HEK293 (cell line): ENCODE measurements around the gene PIGX.

Source experiments
- CTCF ChIA-PET: fragments of 350-600 bp; formaldehyde crosslinking; extraction: SDS; loops from one replicate; lab custom pipeline; 2021; ENCODE audit warnings: antibody characterized with exemption; lab: Yijun Ruan, JAX
- POLR2A ChIA-PET: fragments of 300-600 bp; formaldehyde crosslinking; extraction: SDS; loops from one replicate; lab custom pipeline; 2020; ENCODE audit warnings: antibody characterized with exemption, inconsistent platforms; lab: Yijun Ruan, JAX
- H3K27ac ChIP-seq: fragments of 200-500 bp; sonication (Bioruptor generic); 2 replicates; pipeline ENCODE4 v1.5.1; 2014; ENCODE audit warnings: low read depth, low read length, control low read depth, inconsistent platforms; ENCODE audit errors: extremely low read depth
- H3K36me3 ChIP-seq, 2 experiments: fragments of 200-500 bp in 1 of 2; sonication (Bioruptor generic) in 1 of 2; 1 replicate in 1 of 2; 2 replicates in 1 of 2; pipeline ENCODE4 v1.5.1; 2014 to 2017; ENCODE audit warnings: inconsistent platforms in 2 of 2, low read length in 2 of 2; ENCODE audit not compliant: control insufficient read depth in 2 of 2, insufficient read depth in 1 of 2
- H3K4me1 ChIP-seq: fragments of 200-500 bp; sonication (Bioruptor generic); 2 replicates; pipeline ENCODE4 v1.5.1; 2014; ENCODE audit warnings: mild to moderate bottlenecking, low read length, inconsistent platforms; ENCODE audit not compliant: control insufficient read depth, insufficient read depth
- H3K4me3 ChIP-seq: 2 replicates; pipeline ENCODE4 v1.5.1; 2011; ENCODE audit warnings: low read depth, mild to moderate bottlenecking, control low read depth, low read length, moderate library complexity
- H3K9me3 ChIP-seq: fragments of 200-500 bp; sonication (Bioruptor generic); 2 replicates; pipeline ENCODE4 v1.5.1; 2014; ENCODE audit warnings: low read depth, low read length, inconsistent platforms; ENCODE audit not compliant: control insufficient read depth, insufficient read depth
- FEZF1 ChIP-seq: fragments of 450-650 bp; formaldehyde crosslinking; IDR thresholded peaks from 2 replicates; pipeline ENCODE4 v1.5.1; 2016; ENCODE audit warnings: missing biosample characterization, missing genetic modification characterization
- HOXA7 ChIP-seq: sonication (generic); formaldehyde crosslinking; IDR thresholded peaks from 2 replicates; pipeline ENCODE4 v1.8.1; 2022; ENCODE audit warnings: missing genetic modification reagents, borderline replicate concordance
- KLF1 ChIP-seq: fragments of 450-650 bp; formaldehyde crosslinking; IDR thresholded peaks from 2 replicates; pipeline ENCODE4 v1.5.1; 2016; ENCODE audit warnings: missing biosample characterization, missing genetic modification characterization
- MEIS1 ChIP-seq: sonication (generic); formaldehyde crosslinking; IDR thresholded peaks from 2 replicates; pipeline ENCODE4 v1.8.1; 2022; ENCODE audit warnings: missing genetic modification reagents, mild to moderate bottlenecking, borderline replicate concordance
- MYNN ChIP-seq: fragments of 450-650 bp; formaldehyde crosslinking; IDR thresholded peaks from 2 replicates; pipeline ENCODE4 v1.5.1; 2016; ENCODE audit warnings: missing biosample characterization, missing genetic modification characterization, borderline replicate concordance
- YY2 ChIP-seq: fragments of 450-650 bp; formaldehyde crosslinking; IDR thresholded peaks from 2 replicates; pipeline ENCODE4 v1.5.1; 2016; ENCODE audit warnings: missing biosample characterization, missing genetic modification characterization
- ZBTB8A ChIP-seq: fragments of 450-650 bp; formaldehyde crosslinking; IDR thresholded peaks from 2 replicates; pipeline ENCODE4 v1.5.1; 2016; ENCODE audit warnings: missing biosample characterization, missing genetic modification characterization
- ZFP3 ChIP-seq: fragments of 450-650 bp; formaldehyde crosslinking; IDR thresholded peaks from 2 replicates; pipeline ENCODE4 v1.5.1; 2016; ENCODE audit warnings: low read depth, missing biosample characterization, missing genetic modification characterization
- ZNF10 ChIP-seq: fragments of 450-650 bp; formaldehyde crosslinking; IDR thresholded peaks from 2 replicates; pipeline ENCODE4 v1.5.1; 2017; ENCODE audit warnings: missing biosample characterization, missing genetic modification characterization
- ZNF121 ChIP-seq: fragments of 450-650 bp; formaldehyde crosslinking; IDR thresholded peaks from 2 replicates; pipeline ENCODE4 v1.5.1; 2016; ENCODE audit warnings: missing biosample characterization, missing genetic modification characterization
- ZNF157 ChIP-seq: fragments of 450-650 bp; formaldehyde crosslinking; IDR thresholded peaks from 2 replicates; pipeline ENCODE4 v1.5.1; 2016; ENCODE audit warnings: missing biosample characterization, missing genetic modification characterization
- ZNF19 ChIP-seq: fragments of 450-650 bp; formaldehyde crosslinking; IDR thresholded peaks from 2 replicates; pipeline ENCODE4; 2016; ENCODE audit warnings: missing biosample characterization, missing genetic modification characterization, low read depth
- ZNF416 ChIP-seq: fragments of 450-650 bp; formaldehyde crosslinking; IDR thresholded peaks from 2 replicates; pipeline ENCODE4 v1.5.1; 2016; ENCODE audit warnings: missing biosample characterization, missing genetic modification characterization
- ZNF510 ChIP-seq: fragments of 450-650 bp; formaldehyde crosslinking; IDR thresholded peaks from 2 replicates; pipeline ENCODE4 v1.5.1; 2018; ENCODE audit warnings: mild to moderate bottlenecking, missing genetic modification characterization, missing biosample characterization; ENCODE audit not compliant: insufficient replicate concordance
- ZNF544 ChIP-seq: fragments of 450-650 bp; formaldehyde crosslinking; IDR thresholded peaks from 2 replicates; pipeline ENCODE4 v1.5.0; 2017; ENCODE audit warnings: missing biosample characterization, missing genetic modification characterization
- ZNF621 ChIP-seq: fragments of 450-650 bp; formaldehyde crosslinking; IDR thresholded peaks from 2 replicates; pipeline ENCODE4 v1.5.1; 2017; ENCODE audit warnings: missing biosample characterization, missing genetic modification characterization
- ZNF624 ChIP-seq: fragments of 450-650 bp; formaldehyde crosslinking; IDR thresholded peaks from 2 replicates; pipeline ENCODE4 v1.5.1; 2017; ENCODE audit warnings: missing biosample characterization, missing genetic modification characterization
- ZNF677 ChIP-seq: fragments of 450-650 bp; IDR thresholded peaks from 2 replicates; pipeline ENCODE4 v1.5.0; 2018; ENCODE audit warnings: missing biosample characterization, mild to moderate bottlenecking, missing genetic modification characterization, moderate library complexity
- ZNF785 ChIP-seq: fragments of 450-650 bp; formaldehyde crosslinking; IDR thresholded peaks from 2 replicates; pipeline ENCODE4 v1.5.1; 2016; ENCODE audit warnings: missing biosample characterization, missing genetic modification characterization
- ZNF837 ChIP-seq: fragments of 450-650 bp; formaldehyde crosslinking; IDR thresholded peaks from 2 replicates; pipeline ENCODE4 v1.5.1; 2016; ENCODE audit warnings: missing biosample characterization, missing genetic modification characterization
- TF ChIP-seq, protein P1 (sequence below): fragments of 450-650 bp; formaldehyde crosslinking; IDR thresholded peaks from 2 replicates; pipeline ENCODE4 v1.5.1; 2016; ENCODE audit warnings: missing biosample characterization, missing genetic modification characterization
- TF ChIP-seq, protein P2 (sequence below): fragments of 450-650 bp; formaldehyde crosslinking; IDR thresholded peaks from 2 replicates; pipeline ENCODE4 v1.5.1; 2016; ENCODE audit warnings: missing biosample characterization, missing genetic modification characterization
- TF ChIP-seq, protein P3 (sequence below): fragments of 450-650 bp; formaldehyde crosslinking; IDR thresholded peaks from 2 replicates; pipeline ENCODE4 v1.5.1; 2016; ENCODE audit warnings: missing biosample characterization, missing genetic modification characterization
- TF ChIP-seq, protein P4 (sequence below): fragments of 450-650 bp; formaldehyde crosslinking; optimal IDR thresholded peaks from 2 replicates; pipeline ENCODE3; 2016; ENCODE audit warnings: missing biosample characterization, mild to moderate bottlenecking, missing genetic modification characterization
- TF ChIP-seq, protein P5 (sequence below): fragments of 450-650 bp; formaldehyde crosslinking; IDR thresholded peaks from 2 replicates; pipeline ENCODE4 v1.5.1; 2017; ENCODE audit warnings: missing biosample characterization, missing genetic modification characterization
- TF ChIP-seq, protein P6 (sequence below): fragments of 450-650 bp; formaldehyde crosslinking; IDR thresholded peaks from 2 replicates; pipeline ENCODE4 v1.5.1; 2016; ENCODE audit warnings: missing biosample characterization, missing genetic modification characterization

The PIGX gene

DNA sequence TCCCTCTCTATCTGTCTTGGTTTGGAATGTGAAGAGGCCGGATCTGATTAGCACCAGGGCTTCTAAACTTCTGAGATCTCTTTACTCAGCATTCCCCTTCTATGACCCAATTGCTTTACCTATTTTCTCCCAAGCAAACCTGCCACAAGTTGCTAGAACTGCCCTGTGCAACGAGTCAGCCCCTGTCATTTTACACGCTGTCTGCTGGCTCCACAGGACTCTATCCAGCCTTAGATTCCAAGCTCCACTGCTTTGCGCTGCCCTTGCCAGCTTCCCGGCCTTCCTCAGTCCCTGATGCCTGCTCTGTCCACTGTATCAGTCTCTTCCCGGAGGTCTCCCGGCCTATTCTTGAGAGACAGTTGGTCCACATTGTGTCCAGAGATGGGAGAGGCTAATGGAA is 12.4 kb upstream of the PIGX start:
- Histone ChIP-seq H3K36me3 (no peaks in the 10 kb centered on the region), H3K4me1 (no peaks in the 10 kb centered on the region), H3K4me3 (no peak overlapping the region), H3K27ac (no peak overlapping the region), H3K9me3 (no peaks in the 10 kb centered on the region)
- TF ChIP-seq, protein P1, sequence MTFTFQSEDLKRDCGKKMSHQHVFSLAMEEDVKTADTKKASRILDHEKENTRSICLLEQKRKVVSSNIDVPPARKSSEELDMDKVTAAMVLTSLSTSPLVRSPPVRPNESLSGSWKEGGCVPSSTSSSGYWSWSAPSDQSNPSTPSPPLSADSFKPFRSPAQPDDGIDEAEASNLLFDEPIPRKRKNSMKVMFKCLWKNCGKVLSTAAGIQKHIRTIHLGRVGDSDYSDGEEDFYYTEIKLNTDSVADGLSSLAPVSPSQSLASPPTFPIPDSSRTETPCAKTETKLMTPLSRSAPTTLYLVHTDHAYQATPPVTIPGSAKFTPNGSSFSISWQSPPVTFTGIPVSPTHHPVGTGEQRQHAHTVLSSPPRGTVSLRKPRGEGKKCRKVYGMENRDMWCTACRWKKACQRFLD (tag by site-specific recombination): no peak
- TF ChIP-seq MEIS1 (CRISPR knock-in tag): no peak
- no peak for TF ChIP-seq HOXA7
- TF ChIP-seq ZNF837 (tag by site-specific recombination): no peak
- TF ChIP-seq YY2 (tag by site-specific recombination): no peak
- TF ChIP-seq KLF1: no peak
- TF ChIP-seq ZNF624 (tag by site-specific recombination): no peak
- no peak for TF ChIP-seq ZNF416 (tag by site-specific recombination)
- ChIA-PET POLR2A (no interaction called here), CTCF (no interaction called here)

DNA sequence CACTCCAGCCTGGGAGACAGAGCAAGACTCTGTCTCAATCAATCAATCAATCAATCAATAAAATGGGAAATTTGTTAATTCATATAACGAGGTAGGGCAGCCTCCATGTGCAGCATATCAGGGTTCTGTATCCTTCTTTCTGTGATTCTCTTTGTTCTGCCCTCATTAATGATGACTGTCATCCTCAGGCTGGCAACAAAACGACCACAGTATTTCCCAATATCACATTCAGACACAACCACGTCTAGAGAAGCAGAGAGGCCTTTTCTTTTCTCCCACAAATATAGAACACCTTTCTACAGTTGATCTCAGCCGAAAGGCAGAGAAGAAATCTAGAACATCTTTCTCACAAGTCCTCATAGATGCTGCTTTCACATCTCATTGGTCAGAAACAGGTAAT is 11.4 kb upstream of the PIGX start:
- ChIA-PET POLR2A (no interaction called here), CTCF (no interaction called here)
- Histone ChIP-seq H3K27ac (no peak overlapping the region), H3K9me3 (no peaks in the 10 kb centered on the region), H3K36me3 (no peaks in the 10 kb centered on the region), H3K4me1 (no peaks in the 10 kb centered on the region), H3K4me3 (no peak overlapping the region)
- TF ChIP-seq, protein P2, sequence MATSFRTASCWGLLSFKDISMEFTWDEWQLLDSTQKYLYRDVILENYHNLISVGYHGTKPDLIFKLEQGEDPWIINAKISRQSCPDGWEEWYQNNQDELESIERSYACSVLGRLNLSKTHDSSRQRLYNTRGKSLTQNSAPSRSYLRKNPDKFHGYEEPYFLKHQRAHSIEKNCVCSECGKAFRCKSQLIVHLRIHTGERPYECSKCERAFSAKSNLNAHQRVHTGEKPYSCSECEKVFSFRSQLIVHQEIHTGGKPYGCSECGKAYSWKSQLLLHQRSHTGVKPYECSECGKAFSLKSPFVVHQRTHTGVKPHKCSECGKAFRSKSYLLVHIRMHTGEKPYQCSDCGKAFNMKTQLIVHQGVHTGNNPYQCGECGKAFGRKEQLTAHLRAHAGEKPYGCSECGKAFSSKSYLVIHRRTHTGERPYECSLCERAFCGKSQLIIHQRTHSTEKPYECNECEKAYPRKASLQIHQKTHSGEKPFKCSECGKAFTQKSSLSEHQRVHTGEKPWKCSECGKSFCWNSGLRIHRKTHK (tag by site-specific recombination): no peak
- TF ChIP-seq, protein P3, sequence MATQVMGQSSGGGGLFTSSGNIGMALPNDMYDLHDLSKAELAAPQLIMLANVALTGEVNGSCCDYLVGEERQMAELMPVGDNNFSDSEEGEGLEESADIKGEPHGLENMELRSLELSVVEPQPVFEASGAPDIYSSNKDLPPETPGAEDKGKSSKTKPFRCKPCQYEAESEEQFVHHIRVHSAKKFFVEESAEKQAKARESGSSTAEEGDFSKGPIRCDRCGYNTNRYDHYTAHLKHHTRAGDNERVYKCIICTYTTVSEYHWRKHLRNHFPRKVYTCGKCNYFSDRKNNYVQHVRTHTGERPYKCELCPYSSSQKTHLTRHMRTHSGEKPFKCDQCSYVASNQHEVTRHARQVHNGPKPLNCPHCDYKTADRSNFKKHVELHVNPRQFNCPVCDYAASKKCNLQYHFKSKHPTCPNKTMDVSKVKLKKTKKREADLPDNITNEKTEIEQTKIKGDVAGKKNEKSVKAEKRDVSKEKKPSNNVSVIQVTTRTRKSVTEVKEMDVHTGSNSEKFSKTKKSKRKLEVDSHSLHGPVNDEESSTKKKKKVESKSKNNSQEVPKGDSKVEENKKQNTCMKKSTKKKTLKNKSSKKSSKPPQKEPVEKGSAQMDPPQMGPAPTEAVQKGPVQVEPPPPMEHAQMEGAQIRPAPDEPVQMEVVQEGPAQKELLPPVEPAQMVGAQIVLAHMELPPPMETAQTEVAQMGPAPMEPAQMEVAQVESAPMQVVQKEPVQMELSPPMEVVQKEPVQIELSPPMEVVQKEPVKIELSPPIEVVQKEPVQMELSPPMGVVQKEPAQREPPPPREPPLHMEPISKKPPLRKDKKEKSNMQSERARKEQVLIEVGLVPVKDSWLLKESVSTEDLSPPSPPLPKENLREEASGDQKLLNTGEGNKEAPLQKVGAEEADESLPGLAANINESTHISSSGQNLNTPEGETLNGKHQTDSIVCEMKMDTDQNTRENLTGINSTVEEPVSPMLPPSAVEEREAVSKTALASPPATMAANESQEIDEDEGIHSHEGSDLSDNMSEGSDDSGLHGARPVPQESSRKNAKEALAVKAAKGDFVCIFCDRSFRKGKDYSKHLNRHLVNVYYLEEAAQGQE (tag by site-specific recombination): no peak
- TF ChIP-seq, protein P4, sequence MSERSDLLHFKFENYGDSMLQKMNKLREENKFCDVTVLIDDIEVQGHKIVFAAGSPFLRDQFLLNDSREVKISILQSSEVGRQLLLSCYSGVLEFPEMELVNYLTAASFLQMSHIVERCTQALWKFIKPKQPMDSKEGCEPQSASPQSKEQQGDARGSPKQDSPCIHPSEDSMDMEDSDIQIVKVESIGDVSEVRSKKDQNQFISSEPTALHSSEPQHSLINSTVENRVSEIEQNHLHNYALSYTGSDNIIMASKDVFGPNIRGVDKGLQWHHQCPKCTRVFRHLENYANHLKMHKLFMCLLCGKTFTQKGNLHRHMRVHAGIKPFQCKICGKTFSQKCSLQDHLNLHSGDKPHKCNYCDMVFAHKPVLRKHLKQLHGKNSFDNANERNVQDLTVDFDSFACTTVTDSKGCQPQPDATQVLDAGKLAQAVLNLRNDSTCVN (tag by site-specific recombination): no peak
- TF ChIP-seq ZNF121 (no peak), ZNF10 (tag by site-specific recombination) (no peak), MYNN (tag by site-specific recombination) (no peak), ZNF621 (tag by site-specific recombination) (no peak), ZFP3 (tag by site-specific recombination) (no peak), ZNF677 (tag by site-specific recombination) (no peak), ZNF157 (no peak), ZNF544 (no peak), ZNF19 (tag by site-specific recombination) (no peak), ZBTB8A (tag by site-specific recombination) (no peak), FEZF1 (tag by site-specific recombination) (no peak), ZNF785 (tag by site-specific recombination) (no peak), ZNF510 (no peak)
- TF ChIP-seq, protein P5, sequence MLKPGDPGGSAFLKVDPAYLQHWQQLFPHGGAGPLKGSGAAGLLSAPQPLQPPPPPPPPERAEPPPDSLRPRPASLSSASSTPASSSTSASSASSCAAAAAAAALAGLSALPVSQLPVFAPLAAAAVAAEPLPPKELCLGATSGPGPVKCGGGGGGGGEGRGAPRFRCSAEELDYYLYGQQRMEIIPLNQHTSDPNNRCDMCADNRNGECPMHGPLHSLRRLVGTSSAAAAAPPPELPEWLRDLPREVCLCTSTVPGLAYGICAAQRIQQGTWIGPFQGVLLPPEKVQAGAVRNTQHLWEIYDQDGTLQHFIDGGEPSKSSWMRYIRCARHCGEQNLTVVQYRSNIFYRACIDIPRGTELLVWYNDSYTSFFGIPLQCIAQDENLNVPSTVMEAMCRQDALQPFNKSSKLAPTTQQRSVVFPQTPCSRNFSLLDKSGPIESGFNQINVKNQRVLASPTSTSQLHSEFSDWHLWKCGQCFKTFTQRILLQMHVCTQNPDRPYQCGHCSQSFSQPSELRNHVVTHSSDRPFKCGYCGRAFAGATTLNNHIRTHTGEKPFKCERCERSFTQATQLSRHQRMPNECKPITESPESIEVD (tag by site-specific recombination): no peak
- TF ChIP-seq, protein P6, sequence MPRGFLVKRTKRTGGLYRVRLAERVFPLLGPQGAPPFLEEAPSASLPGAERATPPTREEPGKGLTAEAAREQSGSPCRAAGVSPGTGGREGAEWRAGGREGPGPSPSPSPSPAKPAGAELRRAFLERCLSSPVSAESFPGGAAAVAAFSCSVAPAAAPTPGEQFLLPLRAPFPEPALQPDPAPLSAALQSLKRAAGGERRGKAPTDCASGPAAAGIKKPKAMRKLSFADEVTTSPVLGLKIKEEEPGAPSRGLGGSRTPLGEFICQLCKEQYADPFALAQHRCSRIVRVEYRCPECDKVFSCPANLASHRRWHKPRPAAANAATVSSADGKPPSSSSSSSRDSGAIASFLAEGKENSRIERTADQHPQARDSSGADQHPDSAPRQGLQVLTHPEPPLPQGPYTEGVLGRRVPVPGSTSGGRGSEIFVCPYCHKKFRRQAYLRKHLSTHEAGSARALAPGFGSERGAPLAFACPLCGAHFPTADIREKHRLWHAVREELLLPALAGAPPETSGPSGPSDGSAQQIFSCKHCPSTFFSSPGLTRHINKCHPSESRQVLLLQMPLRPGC (tag by site-specific recombination): no peak
